ENCODE measurements around the gene CAMKMT.

Gene CAMKMT

GRCh38 chr2:44786045-44786816 is 424.5 kb downstream of the CAMKMT start:
- Histone ChIP-seq H3K4me2 (ENCODE audit: low read depth, low read length) (no peak overlapping the region), H2AFZ (ENCODE audit: low read length) (no peak overlapping the region), H3K9me2 (replicated peaks; ENCODE audit: insufficient read depth, low read length) (no peaks in the 10 kb centered on the region), H3K79me2 (ENCODE audit: low read length) (no peaks in the 10 kb centered on the region), H3K9me3 (replicated peaks; ENCODE audit: insufficient read depth, low read length) (no peaks in the 10 kb centered on the region), H3K4me1 (ENCODE audit: low read length) (no peaks in the 10 kb centered on the region), H3F3A (ENCODE audit: insufficient read depth, low read length) (no peaks in the 10 kb centered on the region), H3K27me3 (replicated peaks; ENCODE audit: insufficient read depth, low read length) (no peaks in the 10 kb centered on the region), H3K36me3 (replicated peaks; ENCODE audit: insufficient read depth, low read length) (no peaks in the 10 kb centered on the region), H4K20me1 (ENCODE audit: insufficient read depth, low read length) (no peaks in the 10 kb centered on the region), H3K27ac (ENCODE audit: low read length) (no peak overlapping the region), H3K9ac (ENCODE audit: low read length) (no peak overlapping the region), H3K4me3 (ENCODE audit: low read length) (no peak overlapping the region)
- no peak for DNase-seq
- TF ChIP-seq, protein P1, sequence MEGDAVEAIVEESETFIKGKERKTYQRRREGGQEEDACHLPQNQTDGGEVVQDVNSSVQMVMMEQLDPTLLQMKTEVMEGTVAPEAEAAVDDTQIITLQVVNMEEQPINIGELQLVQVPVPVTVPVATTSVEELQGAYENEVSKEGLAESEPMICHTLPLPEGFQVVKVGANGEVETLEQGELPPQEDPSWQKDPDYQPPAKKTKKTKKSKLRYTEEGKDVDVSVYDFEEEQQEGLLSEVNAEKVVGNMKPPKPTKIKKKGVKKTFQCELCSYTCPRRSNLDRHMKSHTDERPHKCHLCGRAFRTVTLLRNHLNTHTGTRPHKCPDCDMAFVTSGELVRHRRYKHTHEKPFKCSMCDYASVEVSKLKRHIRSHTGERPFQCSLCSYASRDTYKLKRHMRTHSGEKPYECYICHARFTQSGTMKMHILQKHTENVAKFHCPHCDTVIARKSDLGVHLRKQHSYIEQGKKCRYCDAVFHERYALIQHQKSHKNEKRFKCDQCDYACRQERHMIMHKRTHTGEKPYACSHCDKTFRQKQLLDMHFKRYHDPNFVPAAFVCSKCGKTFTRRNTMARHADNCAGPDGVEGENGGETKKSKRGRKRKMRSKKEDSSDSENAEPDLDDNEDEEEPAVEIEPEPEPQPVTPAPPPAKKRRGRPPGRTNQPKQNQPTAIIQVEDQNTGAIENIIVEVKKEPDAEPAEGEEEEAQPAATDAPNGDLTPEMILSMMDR (IDR thresholded peaks at IDR 0.05; ENCODE audit: low read length) = no peak
- TF ChIP-seq EZH2phosphoT487 (IDR thresholded peaks at IDR 0.05; ENCODE audit: low read length) = no peak
- TF ChIP-seq EZH2 (optimal IDR thresholded peaks at IDR 0.05; ENCODE audit: low read depth, low read length) = no peak

DNA sequence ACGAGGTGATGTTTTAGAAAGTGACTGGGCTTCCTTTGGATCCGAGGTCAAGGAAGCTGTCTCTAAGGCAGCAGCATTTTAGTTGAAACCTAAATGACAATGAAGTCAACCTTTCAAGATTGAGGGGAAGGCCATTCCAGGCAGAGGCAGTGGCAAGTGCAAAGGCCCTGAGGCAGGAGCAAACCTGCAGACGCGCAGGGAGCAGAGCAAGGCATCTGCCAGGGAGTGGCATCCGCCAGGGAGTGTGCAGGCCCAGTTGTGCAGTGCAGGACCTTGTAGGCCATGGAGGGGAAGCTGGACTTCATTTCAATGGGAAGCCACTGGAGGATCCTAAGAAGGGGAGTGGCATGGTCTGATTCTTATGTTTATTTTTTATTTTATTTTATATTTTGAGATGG is 425.1 kb downstream of the CAMKMT start:
- Histone ChIP-seq H3F3A (ENCODE audit: insufficient read depth, low read length) (no peaks in the 10 kb centered on the region), H3K36me3 (replicated peaks; ENCODE audit: insufficient read depth, low read length) (no peaks in the 10 kb centered on the region), H3K4me3 (ENCODE audit: low read length) (no peak overlapping the region), H3K4me1 (ENCODE audit: low read length) (no peaks in the 10 kb centered on the region), H3K9ac (ENCODE audit: low read length) (no peak overlapping the region), H3K27me3 (replicated peaks; ENCODE audit: insufficient read depth, low read length) (no peaks in the 10 kb centered on the region), H3K9me2 (replicated peaks; ENCODE audit: insufficient read depth, low read length) (no peaks in the 10 kb centered on the region), H2AFZ (ENCODE audit: low read length) (no peak overlapping the region), H3K27ac (ENCODE audit: low read length) (no peak overlapping the region), H3K79me2 (ENCODE audit: low read length) (no peaks in the 10 kb centered on the region), H3K9me3 (replicated peaks; ENCODE audit: insufficient read depth, low read length) (no peaks in the 10 kb centered on the region), H3K4me2 (ENCODE audit: low read depth, low read length) (no peak overlapping the region), H4K20me1 (ENCODE audit: insufficient read depth, low read length) (no peaks in the 10 kb centered on the region)
- no peak for TF ChIP-seq EZH2 (optimal IDR thresholded peaks at IDR 0.05; ENCODE audit: low read depth, low read length)
- no peak for DNase-seq

GRCh38 chr2:44787663-44788062 is 425.9 kb downstream of the CAMKMT start:
- H3K9me3 ChIP-seq (replicated peaks; ENCODE audit: insufficient read depth, low read length) = no peaks in the 10 kb centered on the region
- no peaks in the 10 kb centered on the region for H3K79me2 ChIP-seq (ENCODE audit: low read length)
- no peaks in the 10 kb centered on the region for H3F3A ChIP-seq (ENCODE audit: insufficient read depth, low read length)
- no peaks in the 10 kb centered on the region for H3K9me2 ChIP-seq (replicated peaks; ENCODE audit: insufficient read depth, low read length)
- H3K27me3 ChIP-seq (replicated peaks; ENCODE audit: insufficient read depth, low read length) = no peaks in the 10 kb centered on the region
- no peak overlapping the region for H3K9ac ChIP-seq (ENCODE audit: low read length)
- no peaks in the 10 kb centered on the region for H3K4me1 ChIP-seq (ENCODE audit: low read length)
- no peak for DNase-seq
- H3K36me3 ChIP-seq (replicated peaks; ENCODE audit: insufficient read depth, low read length) = no peaks in the 10 kb centered on the region
- no peak overlapping the region for H3K4me3 ChIP-seq (ENCODE audit: low read length)
- no peak overlapping the region for H3K27ac ChIP-seq (ENCODE audit: low read length)
- no peaks in the 10 kb centered on the region for H4K20me1 ChIP-seq (ENCODE audit: insufficient read depth, low read length)
- no peak overlapping the region for H3K4me2 ChIP-seq (ENCODE audit: low read depth, low read length)
- H2AFZ ChIP-seq (ENCODE audit: low read length) = no peak overlapping the region
- TF ChIP-seq, protein P1 (IDR thresholded peaks at IDR 0.05; ENCODE audit: low read length) = no peak

DNA sequence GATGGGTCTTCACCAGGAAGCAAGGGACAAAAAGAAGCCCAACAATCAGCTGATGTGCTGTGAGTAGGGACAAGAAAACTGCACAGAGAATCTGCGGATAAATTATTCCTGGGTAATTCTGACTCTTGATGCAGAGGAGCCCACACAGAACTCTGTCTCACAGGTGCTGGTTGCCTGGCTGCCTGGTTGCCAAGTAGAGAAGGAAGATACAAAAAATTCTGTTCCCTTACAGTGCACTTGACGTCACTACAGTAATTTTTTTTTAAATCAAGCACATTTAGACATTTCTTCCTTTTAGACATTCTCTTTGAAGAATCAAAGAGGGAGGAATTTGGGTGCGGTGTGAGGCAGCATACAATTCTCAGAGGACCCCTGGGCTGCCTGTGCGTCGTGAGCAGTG is 427.7 kb downstream of the CAMKMT start:
- Histone ChIP-seq H3K9ac (ENCODE audit: low read length) (no peak overlapping the region), H3K79me2 (ENCODE audit: low read length) (no peaks in the 10 kb centered on the region), H4K20me1 (ENCODE audit: insufficient read depth, low read length) (no peaks in the 10 kb centered on the region), H2AFZ (ENCODE audit: low read length) (no peak overlapping the region), H3K4me3 (ENCODE audit: low read length) (no peak overlapping the region), H3K27me3 (replicated peaks; ENCODE audit: insufficient read depth, low read length) (no peaks in the 10 kb centered on the region), H3K27ac (ENCODE audit: low read length) (no peak overlapping the region), H3K4me1 (ENCODE audit: low read length) (no peaks in the 10 kb centered on the region), H3K9me3 (replicated peaks; ENCODE audit: insufficient read depth, low read length) (no peaks in the 10 kb centered on the region), H3K36me3 (replicated peaks; ENCODE audit: insufficient read depth, low read length) (no peaks in the 10 kb centered on the region), H3K4me2 (ENCODE audit: low read depth, low read length) (no peak overlapping the region), H3K9me2 (replicated peaks; ENCODE audit: insufficient read depth, low read length) (no peaks in the 10 kb centered on the region), H3F3A (ENCODE audit: insufficient read depth, low read length) (no peaks in the 10 kb centered on the region)
- no peak for DNase-seq
- TF ChIP-seq EZH2 (optimal IDR thresholded peaks at IDR 0.05; ENCODE audit: low read depth, low read length) (no peak), EZH2phosphoT487 (IDR thresholded peaks at IDR 0.05; ENCODE audit: low read length) (no peak)
- TF ChIP-seq, protein P1 (IDR thresholded peaks at IDR 0.05; ENCODE audit: low read length) = no peak
